C4-2B (cell line): Measurements from ENCODE around the gene TSPEAR.

Experiments
- ZFX ChIP-seq: fragments of 450-650 bp; IDR thresholded peaks from 2 replicates; pipeline ENCODE4 v1.6.1; 2017
- TF ChIP-seq, protein P1 (sequence below): fragments of 450-650 bp; conservative IDR thresholded peaks from 2 replicates; pipeline ENCODE4 v1.5.1; 2017; ENCODE audit warnings: mild to moderate bottlenecking

GRCh38 chr21:44508426-44508710 lies 203.0 kb downstream of the TSPEAR start:
- TF ChIP-seq, protein P1, sequence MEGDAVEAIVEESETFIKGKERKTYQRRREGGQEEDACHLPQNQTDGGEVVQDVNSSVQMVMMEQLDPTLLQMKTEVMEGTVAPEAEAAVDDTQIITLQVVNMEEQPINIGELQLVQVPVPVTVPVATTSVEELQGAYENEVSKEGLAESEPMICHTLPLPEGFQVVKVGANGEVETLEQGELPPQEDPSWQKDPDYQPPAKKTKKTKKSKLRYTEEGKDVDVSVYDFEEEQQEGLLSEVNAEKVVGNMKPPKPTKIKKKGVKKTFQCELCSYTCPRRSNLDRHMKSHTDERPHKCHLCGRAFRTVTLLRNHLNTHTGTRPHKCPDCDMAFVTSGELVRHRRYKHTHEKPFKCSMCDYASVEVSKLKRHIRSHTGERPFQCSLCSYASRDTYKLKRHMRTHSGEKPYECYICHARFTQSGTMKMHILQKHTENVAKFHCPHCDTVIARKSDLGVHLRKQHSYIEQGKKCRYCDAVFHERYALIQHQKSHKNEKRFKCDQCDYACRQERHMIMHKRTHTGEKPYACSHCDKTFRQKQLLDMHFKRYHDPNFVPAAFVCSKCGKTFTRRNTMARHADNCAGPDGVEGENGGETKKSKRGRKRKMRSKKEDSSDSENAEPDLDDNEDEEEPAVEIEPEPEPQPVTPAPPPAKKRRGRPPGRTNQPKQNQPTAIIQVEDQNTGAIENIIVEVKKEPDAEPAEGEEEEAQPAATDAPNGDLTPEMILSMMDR = no peak
- no peak for TF ChIP-seq ZFX
